Stimulated activated CD4-positive, alpha-beta T cell treated with anti-CD3 and anti-CD28 coated beads, Interleukin-4, amount 100 ng/mL, for 48 hours (primary cell): Measurements from ENCODE around the gene ZSCAN25.
"Not testable (repeated sequence)": the region's sequence is repeated elsewhere in the genome, so short reads cannot be mapped to it uniquely, and the experiment has no call there.

ENCODE experiments used
- DNase-seq, 2 donors: peaks; one replicate each; pipeline ENCODE4 v3.0.0-alpha.2; 2020; ENCODE audit warnings: low read depth in 2 of 2

Gene ZSCAN25

DNA sequence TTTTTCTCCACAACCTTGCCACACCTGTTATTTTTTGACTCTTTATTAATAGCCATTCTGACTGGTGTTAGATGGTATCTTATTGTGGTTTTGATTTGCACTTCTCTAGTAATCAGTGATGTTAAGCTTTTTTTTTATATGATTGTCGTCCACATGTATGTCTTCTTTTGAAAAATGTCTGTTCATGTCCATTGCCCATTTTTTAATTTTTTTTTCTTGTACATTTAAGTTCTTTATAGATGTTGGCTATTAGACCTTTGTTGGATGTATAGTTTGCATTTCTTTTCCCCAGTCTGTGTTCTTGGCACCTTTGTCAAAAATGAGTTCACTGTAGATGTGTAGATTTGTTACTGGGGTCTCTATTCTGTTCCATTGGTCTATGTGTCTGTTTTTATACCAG is 28.8 kb downstream of the ZSCAN25 start:
- no peak for DNase-seq

GRCh38 chr7:99648843-99649242 is 32.1 kb downstream of the ZSCAN25 start:
- DNase-seq, result no peak

- DNase-seq, result no peak
These were observed 34.5 kb downstream of the ZSCAN25 start for GRCh38 chr7:99651290-99651689.

DNA sequence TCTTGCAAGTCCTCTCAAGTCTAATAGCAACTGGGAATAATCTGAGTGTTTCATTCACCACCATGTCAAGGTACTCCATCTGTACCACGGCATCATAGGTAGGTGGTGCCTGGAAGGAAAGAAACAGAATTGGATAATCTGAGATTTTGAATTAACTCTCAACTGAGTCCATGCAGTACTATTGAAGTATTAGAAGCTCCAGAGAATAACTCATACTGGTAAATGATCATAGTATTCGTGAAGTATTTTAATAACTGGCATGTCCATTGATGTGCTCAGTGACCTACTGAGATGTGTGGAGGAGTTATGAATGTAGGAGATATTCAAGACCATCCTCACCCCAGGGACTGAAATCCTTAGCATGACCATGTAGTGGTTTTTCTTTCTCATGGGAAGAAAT is 35.9 kb downstream of the ZSCAN25 start:
- no peak for DNase-seq

- DNase-seq, result not testable (repeated sequence)
These were observed 36.5 kb downstream of the ZSCAN25 start for GRCh38 chr7:99653269-99653668.

- DNase-seq, result no peak
These were observed 37.0 kb downstream of the ZSCAN25 start for GRCh38 chr7:99653754-99654153.

DNA sequence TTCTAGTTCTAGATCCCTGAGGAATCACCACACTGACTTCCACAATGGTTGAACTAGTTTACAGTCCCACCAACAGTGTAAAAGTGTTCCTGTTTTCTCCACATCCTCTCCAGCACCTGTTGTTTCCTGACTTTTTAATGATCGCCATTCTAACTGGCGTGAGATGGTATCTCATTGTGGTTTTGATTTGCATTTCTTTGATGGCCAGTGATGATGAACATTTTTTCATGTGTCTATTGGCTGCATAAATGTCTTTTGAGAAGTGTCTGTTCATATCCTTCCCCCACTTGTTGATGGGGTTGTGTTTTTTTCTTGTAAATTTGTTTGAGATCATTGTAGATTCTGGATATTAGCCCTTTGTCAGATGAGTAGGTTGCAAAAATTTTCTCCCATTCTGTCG is 37.9 kb downstream of the ZSCAN25 start:
- not testable (repeated sequence) for DNase-seq

GRCh38 chr7:99657879-99658278 is 41.1 kb downstream of the ZSCAN25 start:
- DNase-seq, result not testable (repeated sequence)

DNA sequence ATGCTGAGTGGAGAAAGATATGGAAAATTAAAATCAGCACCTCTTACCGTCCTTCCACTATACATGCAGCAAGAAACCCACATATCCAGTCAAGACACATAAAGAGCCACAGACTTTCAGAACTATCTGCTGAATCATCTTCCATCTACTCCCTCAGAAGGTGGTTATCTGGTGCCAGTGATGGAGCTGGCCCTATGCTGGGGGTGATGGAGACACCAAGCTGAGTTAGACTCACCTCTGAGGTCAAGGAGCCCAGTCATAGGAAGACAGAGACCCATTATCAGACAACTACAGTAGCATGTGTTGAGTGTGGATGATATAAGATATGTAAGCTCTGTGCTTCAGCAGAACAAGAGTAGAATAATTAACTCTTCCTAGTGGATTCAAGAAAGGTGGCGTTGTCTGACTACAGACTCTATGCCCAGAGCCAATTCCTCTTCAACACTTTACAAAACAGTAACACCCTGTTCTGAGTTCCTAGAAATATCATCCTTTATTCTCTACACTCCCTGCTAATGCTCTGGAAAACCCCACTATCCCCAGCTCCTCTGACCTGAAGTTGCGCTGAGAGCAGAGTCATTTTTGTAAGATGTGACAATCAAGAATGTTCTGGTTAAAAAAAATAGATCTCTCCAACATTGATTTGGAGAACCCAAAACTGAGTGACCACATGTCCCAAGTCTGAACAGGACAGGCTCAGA is 48.7 kb downstream of the ZSCAN25 start:
- DNase-seq, result no peak

GRCh38 chr7:99666013-99666395 is 49.3 kb downstream of the ZSCAN25 start:
- no peak for DNase-seq

DNA sequence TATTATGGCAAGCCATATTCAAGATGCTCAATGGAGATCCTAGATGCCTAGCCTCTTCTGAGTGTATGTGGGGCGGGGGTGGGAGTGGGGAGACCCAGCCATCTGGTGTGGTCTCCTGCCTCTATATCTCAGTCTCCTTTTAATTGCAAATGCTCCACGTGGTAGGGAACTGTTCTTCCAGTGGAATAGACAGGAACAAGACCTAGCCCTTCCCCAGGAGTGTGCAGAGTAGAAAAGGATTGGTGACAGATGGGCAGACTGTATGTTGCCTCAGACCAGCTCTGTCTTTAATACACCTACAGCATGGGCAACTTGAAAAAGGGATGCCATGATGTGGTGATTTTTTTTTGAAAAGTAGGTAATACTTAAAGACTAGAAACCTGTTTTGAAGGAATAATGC is 50.4 kb downstream of the ZSCAN25 start:
- DNase-seq, result no peak

- DNase-seq, result no peak
These were observed 51.8 kb downstream of the ZSCAN25 start for GRCh38 chr7:99668541-99668940.

- DNase-seq, result no peak
These were observed 53.0 kb downstream of the ZSCAN25 start for GRCh38 chr7:99669782-99670181.

DNA sequence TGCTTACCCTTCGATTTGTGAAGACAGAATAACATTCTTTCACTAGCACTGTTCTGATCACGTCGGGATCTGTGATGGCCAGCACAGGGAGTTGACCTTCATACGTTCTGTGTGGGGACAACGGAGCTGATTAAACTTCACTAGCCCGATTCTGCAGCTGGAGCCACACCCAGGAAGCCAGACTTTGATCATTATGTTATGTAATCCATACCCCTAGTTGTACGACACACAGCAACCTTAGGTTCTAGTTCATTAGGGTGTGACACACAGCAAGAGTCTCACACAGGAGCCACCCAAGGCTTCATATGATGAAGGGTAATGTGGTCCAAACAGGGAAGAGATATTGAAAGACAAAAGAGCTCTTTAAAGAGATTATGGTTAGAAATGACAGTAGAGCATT is 55.8 kb downstream of the ZSCAN25 start:
- no peak for DNase-seq

DNA sequence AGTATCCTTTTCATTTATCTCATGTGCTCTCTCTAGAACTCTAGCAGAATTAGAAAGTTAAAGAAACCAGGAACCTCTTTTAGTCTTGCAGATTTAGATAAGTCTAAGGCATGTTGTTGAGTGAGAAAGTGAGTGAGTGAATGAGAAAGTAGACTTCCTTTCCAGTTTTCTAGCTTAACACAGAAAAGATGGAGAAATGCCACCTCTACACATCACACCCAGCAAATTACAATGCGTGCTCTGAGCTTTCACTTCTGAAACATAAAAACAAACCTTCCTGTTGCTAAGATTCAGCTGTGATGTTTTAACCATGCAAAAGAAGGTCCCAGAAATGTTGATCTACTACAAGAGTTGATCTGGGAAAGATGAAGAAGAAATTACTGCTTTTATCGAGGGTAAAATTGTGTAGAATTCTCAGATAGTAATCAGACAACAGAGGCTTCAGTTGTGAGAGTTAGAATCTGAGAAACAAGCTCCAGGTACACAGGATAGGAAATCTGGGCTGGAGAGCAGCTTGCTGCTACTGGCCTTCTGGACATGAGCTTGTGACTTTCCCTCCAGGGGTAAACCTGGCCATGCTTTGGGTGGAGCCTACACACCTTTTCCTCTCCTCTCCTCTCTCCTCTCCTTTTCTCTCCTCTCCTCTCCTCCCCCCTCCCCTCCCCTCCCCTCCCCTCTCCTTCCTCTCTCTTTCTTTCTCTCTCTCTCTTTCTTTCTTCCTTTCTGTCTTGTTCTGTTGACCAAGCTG is 58.4 kb downstream of the ZSCAN25 start:
- DNase-seq, result no peak

DNA sequence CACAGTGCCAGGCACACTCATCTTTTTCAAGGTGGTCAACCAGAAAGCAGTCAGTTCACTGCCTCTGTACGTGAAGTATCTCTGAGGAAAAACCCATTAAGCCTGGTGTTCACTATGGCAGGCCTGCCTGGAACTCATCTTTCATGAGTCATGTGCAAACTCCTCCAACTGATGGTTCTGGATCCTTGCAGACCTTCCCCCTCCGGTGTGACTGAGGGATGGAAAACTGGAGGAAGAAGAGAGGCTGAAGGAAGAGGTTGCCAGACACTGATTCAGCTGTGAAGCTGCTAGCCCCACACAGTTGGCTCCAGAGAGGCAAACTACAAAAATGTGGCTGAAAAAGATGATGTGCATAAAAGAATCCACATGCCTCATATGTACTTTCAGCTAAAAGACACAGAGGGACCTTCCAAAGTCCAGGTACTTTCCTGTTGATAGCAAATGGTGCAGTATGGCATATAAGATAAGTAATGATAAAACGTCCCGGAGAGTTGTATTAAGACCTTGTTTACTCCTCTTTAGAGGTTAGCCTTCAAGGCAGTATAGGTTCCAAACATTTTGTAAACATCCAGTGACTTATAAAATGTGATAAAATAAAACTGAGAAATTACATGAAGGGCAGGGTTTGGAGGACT is 60.4 kb downstream of the ZSCAN25 start:
- DNase-seq, result no peak

DNA sequence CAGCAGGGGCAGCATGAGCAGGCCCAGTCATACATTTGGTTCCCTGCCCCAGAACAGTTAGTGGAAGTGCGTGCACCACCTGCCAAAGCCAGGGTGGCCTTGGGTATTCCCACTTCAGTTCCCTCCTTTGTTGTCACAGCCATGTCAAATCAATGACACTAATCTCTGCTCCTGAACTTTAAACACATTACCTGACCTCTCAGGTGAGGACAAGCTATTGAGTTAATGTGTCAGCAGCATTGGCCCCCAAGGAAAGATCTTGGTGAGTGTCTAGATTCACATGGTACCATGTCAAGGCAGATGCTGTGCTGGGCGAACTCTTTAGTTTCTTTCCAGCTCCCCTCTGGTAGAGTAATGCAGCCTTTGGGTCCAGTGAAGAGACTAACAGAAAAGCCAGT is 60.9 kb downstream of the ZSCAN25 start:
- DNase-seq, result no peak

DNA sequence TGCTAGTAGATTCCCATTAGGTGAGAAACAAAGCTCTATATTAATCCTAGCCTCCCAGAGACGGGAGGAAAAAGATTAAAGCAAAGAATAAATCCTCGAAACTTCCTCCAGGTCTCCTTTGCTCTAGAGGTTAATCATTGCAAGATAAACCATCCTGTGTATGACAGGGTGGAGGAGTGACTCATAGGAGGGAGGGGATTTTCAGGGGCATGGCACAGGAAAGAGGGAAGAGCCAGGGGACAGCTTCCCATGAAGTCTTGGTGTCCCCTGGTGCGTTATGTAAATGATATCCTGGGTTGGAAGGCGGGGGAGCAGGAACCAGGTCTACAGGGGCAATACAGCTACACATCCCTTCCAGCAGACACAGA is 62.3 kb downstream of the ZSCAN25 start:
- DNase-seq, result no peak

DNA sequence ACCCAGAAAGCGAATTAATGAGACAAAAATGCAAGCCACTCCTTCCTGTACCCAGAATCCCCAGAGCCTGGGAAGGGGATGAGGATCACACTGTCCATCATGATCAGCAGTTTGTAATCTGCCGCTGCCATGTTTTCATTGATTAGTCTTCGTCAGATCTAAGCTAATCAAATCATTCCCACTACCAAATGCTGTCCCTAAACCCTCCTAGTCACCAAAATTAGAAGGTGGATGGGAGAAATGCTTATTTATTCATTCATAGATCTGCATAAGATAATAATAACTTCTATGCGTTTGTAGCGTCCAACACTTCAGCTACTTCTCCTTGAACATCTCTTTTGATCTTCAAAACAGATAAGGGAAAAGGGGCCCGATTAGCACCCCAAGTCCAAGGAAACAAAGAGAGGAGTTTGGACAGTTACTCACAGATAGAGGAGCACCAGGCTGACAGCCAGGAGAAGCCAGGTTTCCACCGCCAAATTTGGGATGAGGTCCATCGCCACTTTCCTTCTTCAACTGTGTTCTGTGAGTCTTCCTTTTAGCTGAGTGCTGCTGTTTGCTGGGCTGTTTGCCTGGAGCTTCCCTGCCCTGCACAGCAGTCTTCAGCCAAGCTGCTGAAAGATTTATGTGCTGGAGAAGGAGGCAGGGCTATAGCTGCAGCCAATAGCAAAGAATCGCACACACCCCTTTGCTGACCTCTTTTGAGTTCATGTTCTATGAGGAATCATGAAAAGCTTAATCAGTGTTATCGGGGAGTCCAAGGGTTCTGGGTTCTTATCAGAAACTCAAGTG is 62.9 kb downstream of the ZSCAN25 start, which contains the start of gene CYP3A5:
Gene CYP3A5 (minus strand): TSS at position 597 of the 792 bp plus-strand sequence. CDS start 100 bp downstream, at position 497.
- DNase-seq, result no peak
